Measurements from ENCODE around the gene PDE7B. TPM values are rescaled to one million over a fixed set of nuclear protein-coding genes. Genes with fewer than 3 reads are reported as not detected.
"Not testable (repeated sequence)": the region's sequence is repeated elsewhere in the genome, so short reads cannot be mapped to it uniquely, and the experiment has no call there.

The PDE7B gene
- total RNA-seq, 6 experiments from 2014 or later = 1.2 to 5.8 (median 4.5) TPM

DNA sequence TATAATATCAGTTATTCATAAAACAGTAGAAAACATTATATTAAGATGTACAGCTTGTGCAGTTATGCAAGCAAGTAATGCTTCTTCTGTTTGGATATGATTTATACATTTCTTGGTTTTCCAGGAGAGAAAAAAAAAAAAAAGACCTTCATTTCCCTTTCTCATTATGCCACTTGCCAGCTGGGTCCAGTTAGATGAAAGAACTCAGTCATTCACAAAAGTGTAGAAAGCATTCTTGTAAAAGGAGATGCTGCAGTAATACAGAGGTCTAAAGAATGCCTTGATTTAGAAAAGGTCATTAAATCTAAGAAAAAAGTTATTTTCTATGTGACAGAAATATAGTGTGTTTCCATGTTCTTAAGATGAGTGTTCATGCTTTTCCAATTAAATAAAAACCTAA lies 7.4 kb downstream of the PDE7B start:
- no peak overlapping the region for H3K27ac Mint-ChIP-seq
- no peaks in the 10 kb centered on the region; the same call in 1 of the 2 replicates for H3K36me3 Mint-ChIP-seq (ENCODE audit: low read depth)
- no peak for TF ChIP-seq CTCF (IDR thresholded peaks at IDR 0.05)
- H3K27me3 Mint-ChIP-seq (ENCODE audit: insufficient read depth) = no peaks in the 10 kb centered on the region
- no peaks in the 10 kb centered on the region for H3K9me3 Mint-ChIP-seq
- peaks cover 13% of the 10 kb centered on the region for H3K4me1 Mint-ChIP-seq (ENCODE audit: low read depth)
- H3K4me3 Mint-ChIP-seq = no peak overlapping the region
- no peak for DNase-seq

GRCh38 chr6:135860361-135860760 lies 8.9 kb downstream of the PDE7B start:
- no peaks in the 10 kb centered on the region for H3K27me3 Mint-ChIP-seq (ENCODE audit: insufficient read depth)
- peaks cover under 1% of the 10 kb centered on the region; the same call in 1 of the 2 replicates for H3K4me1 Mint-ChIP-seq (ENCODE audit: low read depth)
- DNase-seq = no peak
- no peak overlapping the region for H3K4me3 Mint-ChIP-seq
- peaks cover 4% of the 10 kb centered on the region for H3K9me3 Mint-ChIP-seq
- peaks cover 5% of the 10 kb centered on the region for H3K36me3 Mint-ChIP-seq (ENCODE audit: low read depth)
- TF ChIP-seq CTCF (IDR thresholded peaks at IDR 0.05) = no peak
- no peak overlapping the region for H3K27ac Mint-ChIP-seq

DNA sequence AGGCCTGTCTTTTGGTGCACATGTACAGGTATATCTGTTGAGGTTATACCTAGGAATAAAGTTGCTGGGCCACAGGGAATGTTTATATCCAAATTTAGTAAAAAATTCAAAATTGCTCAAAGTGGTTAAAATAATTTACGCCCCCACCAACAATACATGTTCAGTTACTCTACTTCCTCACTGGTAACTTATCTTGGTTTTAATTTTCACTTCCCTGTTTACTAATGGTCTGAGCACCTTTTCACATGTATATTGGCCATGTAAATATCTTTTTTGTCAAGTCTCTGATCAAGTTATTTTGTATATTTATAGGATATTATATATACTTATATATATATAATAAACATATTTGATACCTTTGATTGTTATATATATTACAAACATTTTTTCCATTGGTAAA lies 9.7 kb downstream of the PDE7B start:
- no peak overlapping the region for H3K27ac Mint-ChIP-seq
- peaks cover 7% of the 10 kb centered on the region for H3K36me3 Mint-ChIP-seq (ENCODE audit: low read depth)
- H3K27me3 Mint-ChIP-seq (ENCODE audit: insufficient read depth) = no peaks in the 10 kb centered on the region
- no peak for DNase-seq
- peaks cover 6% of the 10 kb centered on the region for H3K9me3 Mint-ChIP-seq
- no peak overlapping the region for H3K4me3 Mint-ChIP-seq
- no peak for TF ChIP-seq CTCF (IDR thresholded peaks at IDR 0.05)
- H3K4me1 Mint-ChIP-seq (ENCODE audit: low read depth) = no peaks in the 10 kb centered on the region; the same call in 1 of the 2 replicates

DNA sequence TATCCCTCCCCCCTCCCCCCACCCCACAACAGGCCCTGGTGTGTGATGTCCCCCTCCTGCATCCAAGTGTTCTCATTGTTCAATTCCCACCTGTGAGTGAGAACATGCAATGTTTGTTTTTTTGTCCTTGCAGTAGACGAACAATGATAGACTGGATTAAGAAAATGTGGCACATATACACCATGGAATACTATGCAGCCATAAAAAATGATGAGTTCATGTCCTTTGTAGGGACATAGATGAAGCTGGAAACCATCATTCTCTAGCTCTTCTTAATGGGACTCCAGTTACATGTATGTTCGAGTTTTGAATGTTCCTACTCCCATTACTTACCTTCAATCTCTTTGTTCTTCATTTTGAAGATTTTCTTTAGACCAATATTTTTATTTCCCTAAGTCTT lies 13.4 kb downstream of the PDE7B start:
- not testable (repeated sequence) for H3K27me3 Mint-ChIP-seq (ENCODE audit: insufficient read depth); H3K27ac Mint-ChIP-seq; DNase-seq; H3K4me3 Mint-ChIP-seq; H3K9me3 Mint-ChIP-seq
- Mint-ChIP-seq H3K36me3 (ENCODE audit: low read depth) (peaks cover 12% of the 10 kb centered on the region), H3K4me1 (ENCODE audit: low read depth) (peaks cover 12% of the 10 kb centered on the region)

GRCh38 chr6:135866445-135867123 lies 15.1 kb downstream of the PDE7B start:
- Mint-ChIP-seq H3K36me3 (ENCODE audit: low read depth) (peaks cover 13% of the 10 kb centered on the region), H3K9me3 (peaks cover 6% of the 10 kb centered on the region), H3K4me3 (no peak overlapping the region), H3K4me1 (ENCODE audit: low read depth) (peaks cover 28% of the 10 kb centered on the region), H3K27ac (no peak overlapping the region), H3K27me3 (ENCODE audit: insufficient read depth) (no peaks in the 10 kb centered on the region)
- no peak for DNase-seq
- no peak for TF ChIP-seq CTCF (IDR thresholded peaks at IDR 0.05)

- peaks cover 36% of the 10 kb centered on the region for H3K4me1 Mint-ChIP-seq (ENCODE audit: low read depth)
These were observed 15.8 kb downstream of the PDE7B start for GRCh38 chr6:135867332-135867731.

More at GRCh38 chr6:135867332-135867731, 15.8 kb downstream of the PDE7B start:
- H3K27me3 Mint-ChIP-seq (ENCODE audit: insufficient read depth) = no peaks in the 10 kb centered on the region
- H3K36me3 Mint-ChIP-seq (ENCODE audit: low read depth) = peaks cover 13% of the 10 kb centered on the region
- no peak overlapping the region for H3K27ac Mint-ChIP-seq
- H3K4me3 Mint-ChIP-seq = no peak overlapping the region
- DNase-seq = no peak
- TF ChIP-seq CTCF (IDR thresholded peaks at IDR 0.05) = no peak
- H3K9me3 Mint-ChIP-seq = peaks cover 6% of the 10 kb centered on the region

Measured in HFFc6 (cell line).